PC-9 (cell line): ENCODE data around the gene LURAP1L. TPM values are rescaled to one million over a fixed set of nuclear protein-coding genes. Genes with fewer than 3 reads are reported as not detected.

ENCODE experiments used
- Bru-seq: library from RNA; stranded (reverse); fragments of 400-500 nt; gene quantifications from one replicate; lab custom pipeline; 2021; lab: Mats Ljungman, UMichigan
- BruChase-seq, 2 experiments: library from RNA; stranded (reverse); fragments of 400-500 nt; gene quantifications; one replicate each; lab custom pipeline; 2021; lab: Mats Ljungman, UMichigan
- BruUV-seq: library from RNA; stranded (reverse); fragments of 400-500 nt; replicated peaks from 2 replicates; lab custom pipeline; 2021; lab: Mats Ljungman, UMichigan
- CTCF ChIA-PET: fragments of 300-600 bp; sonication (Branson Sonifier 250); formaldehyde crosslinking; loops from one replicate; lab custom pipeline; 2022; ENCODE audit warnings: antibody characterized with exemption; lab: Charles Lee
- POLR2A ChIA-PET: fragments of 300-600 bp; sonication (Branson Sonifier 250); formaldehyde crosslinking; loops from one replicate; lab custom pipeline; 2022; ENCODE audit warnings: antibody characterized with exemption; ENCODE audit not compliant: unreplicated experiment; lab: Charles Lee
- DNase-seq, 2 experiments: peaks; one replicate each; pipeline versions ENCODE4 v3.0.0 to v3.0.0-alpha.2; 2015 to 2022; ENCODE audit warnings: mixed read lengths in 1 of 2
- H2AFZ ChIP-seq: fragments of 200-600 bp; sonication (generic); 2 replicates; pipeline ENCODE4 v1.8.1; 2017; ENCODE audit warnings: antibody characterized with exemption
- H3F3A ChIP-seq: fragments of 200-600 bp; sonication (generic); 2 replicates; pipeline ENCODE4 v1.8.1; 2017; ENCODE audit warnings: antibody characterized with exemption, mild to moderate bottlenecking, low read depth; ENCODE audit not compliant: insufficient read depth
- H3K27ac ChIP-seq: fragments of 200-600 bp; sonication (generic); 2 replicates; pipeline ENCODE4 v1.6.1; 2016; ENCODE audit warnings: mixed run types
- H3K27me3 ChIP-seq: fragments of 200-600 bp; sonication (generic); 2 replicates; pipeline ENCODE4 v1.6.1; 2016; ENCODE audit warnings: low read depth, mixed run types; ENCODE audit not compliant: insufficient read depth
- H3K36me3 ChIP-seq: fragments of 200-600 bp; sonication (generic); 2 replicates; pipeline ENCODE4 v1.6.1; 2016; ENCODE audit warnings: low read depth, mixed run types
- H3K4me1 ChIP-seq: fragments of 200-600 bp; sonication (generic); replicated peaks from 2 replicates; pipeline ENCODE4 v1.6.1; 2016; ENCODE audit warnings: mixed run types; ENCODE audit not compliant: insufficient read depth
- H3K4me2 ChIP-seq: fragments of 200-600 bp; sonication (generic); 2 replicates; pipeline ENCODE4 v1.6.1; 2017; ENCODE audit warnings: mixed run types
- H3K4me3 ChIP-seq: fragments of 200-600 bp; sonication (generic); 2 replicates; pipeline ENCODE4 v1.6.1; 2016; ENCODE audit warnings: mixed run types
- H3K79me2 ChIP-seq: fragments of 200-600 bp; sonication (generic); 2 replicates; pipeline ENCODE4 v1.6.1; 2017; ENCODE audit warnings: low read depth, mixed run types
- H3K9me2 ChIP-seq: fragments of 200-600 bp; sonication (generic); 2 replicates; pipeline ENCODE4 v1.8.1; 2017; ENCODE audit warnings: mild to moderate bottlenecking; ENCODE audit not compliant: insufficient read depth
- H3K9me3 ChIP-seq: fragments of 200-600 bp; sonication (generic); 2 replicates; pipeline ENCODE4 v1.8.1; 2016; ENCODE audit warnings: low read depth; ENCODE audit not compliant: insufficient read depth
- H4K20me1 ChIP-seq: fragments of 200-600 bp; sonication (generic); 2 replicates; pipeline ENCODE4 v1.8.1; 2017; ENCODE audit not compliant: insufficient read depth
- CTCF ChIP-seq: fragments of 200-600 bp; sonication (generic); conservative IDR thresholded peaks from 2 replicates; pipeline ENCODE4 v1.6.1; 2017; ENCODE audit warnings: mixed run types, antibody characterized with exemption, mild to moderate bottlenecking, moderate library complexity
- EZH2 ChIP-seq: fragments of 200-600 bp; sonication (generic); IDR thresholded peaks from 2 replicates; pipeline ENCODE4 v1.8.0; 2017; ENCODE audit warnings: antibody characterized with exemption, low read depth
- intact Hi-C: fragments of 100-400 bp; cut with micrococcal nuclease; formaldehyde crosslinking; loops from one replicate; pipeline ENCODE4 v1.10.0; 2022; ENCODE audit not compliant: unreplicated experiment
- long read RNA-seq: library from polyadenylated mRNA; stranded (forward); transcript quantifications from one replicate; pipeline ENCODE4 v2.0.0, GENCODE V29; 2022
- total RNA-seq: library from RNA; stranded (reverse); gene quantifications from 2 replicates; pipeline ENCODE4 v1.2.3, GENCODE V29; 2021

LURAP1L gene
- total RNA-seq (3.6 and 4.1 TPM in 2 replicates), Bru-seq, nascent RNA (percentile 53 among the genes with signal in this experiment), BruChase-seq, experiment 1, labeled RNA remaining after a 2-hour chase (percentile 71 among the genes with signal in this experiment), BruChase-seq, experiment 2, labeled RNA remaining after a 6-hour chase (percentile 45 among the genes with signal in this experiment)
- long read RNA-seq, transcript LURAP1L-201 (2 exons, 1,753 nt): major isoform, 5 of 9 reads
- long read RNA-seq, partial matches to known transcripts: 0 of 9 reads
- long read RNA-seq, other reads (novel, unspliced or antisense): 3 of 9 reads

- CTCF ChIA-PET: interaction anchor here (0.7 to 1.2 kb wide), 3 partner anchors 40 to 1067 kb away, joined by 3 to 6 read pairs (median 6); no protein-coding TSS in a partner anchor
- peak within 1 kb of the TSS; percentile 73 for H2AFZ ChIP-seq
- intact Hi-C loops: loop anchor here (2.0 kb wide), 2 partner anchors 52 to 110 kb away; no protein-coding TSS in a partner anchor
- H3K27ac ChIP-seq: peak within 1 kb of the TSS; percentile 78
- BruUV-seq: TSS peak; percentile 79
- peaks cover 16% of the 10 kb centered on the region; the same call in 1 of the 2 replicates for H3K79me2 ChIP-seq
- no peaks in the 10 kb centered on the region for H3K36me3 ChIP-seq
- H3F3A ChIP-seq: peaks cover 8% of the 10 kb centered on the region; the same call in 1 of the 2 replicates
- H3K9me3 ChIP-seq: no peaks in the 10 kb centered on the region
- peaks cover 23% of the 10 kb centered on the region for H3K4me1 ChIP-seq
- H3K27me3 ChIP-seq: no peaks in the 10 kb centered on the region
- POLR2A ChIA-PET: interaction anchor here (0.6 kb wide), 2 partner anchors 34 to 41 kb away, joined by 3 to 4 read pairs; no protein-coding TSS in a partner anchor
- no peaks in the 10 kb centered on the region for H4K20me1 ChIP-seq
- TF ChIP-seq CTCF (no peak), EZH2 (no peak)
- peak within 1 kb of the TSS; percentile 90 for H3K4me3 ChIP-seq
- H3K4me2 ChIP-seq: peak within 1 kb of the TSS; percentile 79
- H3K9me2 ChIP-seq: no peaks in the 10 kb centered on the region
- peak; percentile 14 to 42 for DNase-seq
These were observed at the start of gene LURAP1L for GRCh38 chr9:12774861-12775678. LURAP1L (plus strand) TSS chr9:12775020; CDS start chr9:12775716, 696 bp downstream.

GRCh38 chr9:12726795-12727194, 48.0 kb upstream of the LURAP1L start:
- H3K4me2 ChIP-seq: no peak overlapping the region
- H3K4me3 ChIP-seq: no peak overlapping the region
- no TSS peak for BruUV-seq
- no peaks in the 10 kb centered on the region for H3K27me3 ChIP-seq
- no peaks in the 10 kb centered on the region for H3K36me3 ChIP-seq
- no peaks in the 10 kb centered on the region for H3K9me3 ChIP-seq
- intact Hi-C loops: no loop called here
- POLR2A ChIA-PET: no interaction called here
- no peaks in the 10 kb centered on the region for H3K79me2 ChIP-seq
- CTCF ChIA-PET: interaction anchor here (0.7 kb wide), 1 partner anchor 156 kb away, joined by 4 read pairs; no protein-coding TSS in a partner anchor
- no peak overlapping the region for H3K27ac ChIP-seq
- no peak overlapping the region for H2AFZ ChIP-seq
- H4K20me1 ChIP-seq: no peaks in the 10 kb centered on the region
- H3F3A ChIP-seq: no peaks in the 10 kb centered on the region
- no peaks in the 10 kb centered on the region for H3K4me1 ChIP-seq
- no peaks in the 10 kb centered on the region for H3K9me2 ChIP-seq
- TF ChIP-seq CTCF (no peak), EZH2 (no peak)
- DNase-seq: no peak

GRCh38 chr9:12730198-12730597, 44.6 kb upstream of the LURAP1L start:
- Histone ChIP-seq H3K4me1 (no peaks in the 10 kb centered on the region), H3K27ac (no peak overlapping the region), H3K9me3 (no peaks in the 10 kb centered on the region), H3K4me2 (no peak overlapping the region), H3K9me2 (no peaks in the 10 kb centered on the region), H2AFZ (no peak overlapping the region), H3K36me3 (no peaks in the 10 kb centered on the region), H3K79me2 (no peaks in the 10 kb centered on the region), H3F3A (no peaks in the 10 kb centered on the region), H4K20me1 (no peaks in the 10 kb centered on the region), H3K27me3 (no peaks in the 10 kb centered on the region), H3K4me3 (no peak overlapping the region)
- DNase-seq: no peak
- intact Hi-C loops: no loop called here
- TF ChIP-seq CTCF (no peak), EZH2 (no peak)
- POLR2A ChIA-PET: no interaction called here
- CTCF ChIA-PET: interaction anchor here (0.6 kb wide), 1 partner anchor 302 kb away, joined by 4 read pairs; no protein-coding TSS in a partner anchor
- no TSS peak for BruUV-seq
